GM19372 (cell line): ENCODE measurements around the gene PLCL2.

Experiments
- ATAC-seq: cut with Tn5 transposase; IDR thresholded peaks from one replicate; pipeline ENCODE4 v1.9.1; 2021; ENCODE audit warnings: mild to moderate bottlenecking, low read depth, moderate library complexity; ENCODE audit not compliant: unreplicated experiment

PLCL2 gene

GRCh38 chr3:16864610-16865313 lies 20.0 kb upstream of the PLCL2 start:
- ATAC-seq: no peak

GRCh38 chr3:16865335-16865734 lies 19.4 kb upstream of the PLCL2 start:
- ATAC-seq: no peak

GRCh38 chr3:16866571-16866970 lies 18.2 kb upstream of the PLCL2 start:
- ATAC-seq: no peak

GRCh38 chr3:16868513-16868912 lies 16.2 kb upstream of the PLCL2 start:
- ATAC-seq: no peak

GRCh38 chr3:16869261-16870005 lies 15.3 kb upstream of the PLCL2 start:
- no peak for ATAC-seq

- no peak for ATAC-seq
Observed at GRCh38 chr3:16871915-16872842, 12.6 kb upstream of the PLCL2 start.

- no peak for ATAC-seq
Observed at GRCh38 chr3:16873872-16874271, 10.9 kb upstream of the PLCL2 start.

GRCh38 chr3:16875876-16876550 lies 8.7 kb upstream of the PLCL2 start:
- no peak for ATAC-seq

GRCh38 chr3:16877505-16877904 lies 7.2 kb upstream of the PLCL2 start:
- no peak for ATAC-seq

- ATAC-seq: no peak
Observed at GRCh38 chr3:16877911-16878310, 6.8 kb upstream of the PLCL2 start.

- ATAC-seq: no peak
Observed at GRCh38 chr3:16881896-16882630, 2.7 kb upstream of the PLCL2 start.

GRCh38 chr3:16883057-16883722 lies 1.6 kb upstream of the PLCL2 start:
- no peak for ATAC-seq

- ATAC-seq: no peak
Observed at GRCh38 chr3:16883723-16884083, 1.1 kb upstream of the PLCL2 start.

- ATAC-seq: peak; percentile 35
Observed at GRCh38 chr3:16884084-16884747, 539 bp upstream of the PLCL2 start.

- ATAC-seq: peak; percentile 32
Observed at GRCh38 chr3:16885593-16886302, 993 bp downstream of the PLCL2 start.

GRCh38 chr3:16886303-16886683 lies 1.5 kb downstream of the PLCL2 start:
- no peak for ATAC-seq

GRCh38 chr3:16887130-16887529 lies 2.4 kb downstream of the PLCL2 start:
- ATAC-seq: no peak

GRCh38 chr3:16888356-16888755 lies 3.6 kb downstream of the PLCL2 start:
- no peak for ATAC-seq
